ENCODE data around the gene LRRC8B.

- TF ChIP-seq EZH2 (IDR thresholded peaks at IDR 0.05; ENCODE audit: low read depth, low read length, severe bottlenecking) (no peak), POLR2AphosphoS5 (IDR thresholded peaks at IDR 0.05; ENCODE audit: low read depth, low read length) (no peak), POLR2A (IDR thresholded peaks at IDR 0.05; ENCODE audit: control extremely low read depth in 1 of 2, low read depth in 2 of 2, low read length in 2 of 2) (no peak), YY1 (IDR thresholded peaks at IDR 0.05; ENCODE audit: low read depth, low read length) (no peak), CTCF (IDR thresholded peaks at IDR 0.05; ENCODE audit: control extremely low read depth in 1 of 3, insufficient read depth in 1 of 3, low read depth in 1 of 3, low read length in 3 of 3) (no peak), JUN (IDR thresholded peaks at IDR 0.05; ENCODE audit: low read depth, low read length) (no peak), USF2 (IDR thresholded peaks at IDR 0.05; ENCODE audit: low read length) (no peak), EP300 (IDR thresholded peaks at IDR 0.05; ENCODE audit: borderline replicate concordance in 1 of 2, low read depth in 2 of 2, low read length in 2 of 2) (no peak), CBX5 (IDR thresholded peaks at IDR 0.05; ENCODE audit: low read depth, low read length) (no peak), RAD21 (IDR thresholded peaks at IDR 0.05 in 1 of 2, conservative IDR thresholded peaks at IDR 0.05 in 1 of 2; ENCODE audit: low read depth in 2 of 2, low read length in 2 of 2) (no peak), CHD2 (IDR thresholded peaks at IDR 0.05; ENCODE audit: low read length) (no peak), SUZ12 (IDR thresholded peaks at IDR 0.05; ENCODE audit: low read length) (no peak), TAF1 (IDR thresholded peaks at IDR 0.05; ENCODE audit: low read depth, low read length) (no peak), RBBP5 (IDR thresholded peaks at IDR 0.05; ENCODE audit: borderline replicate concordance, low read depth, low read length) (no peak)
These were observed 65.9 kb downstream of the LRRC8B start for GRCh38 chr1:89590341-89591080.

Measured in H1 (cell line).